ENCODE measurements around the gene TMEM17. TPM values are rescaled to one million over a fixed set of nuclear protein-coding genes. Genes with fewer than 3 reads are reported as not detected.
A peak's percentile ranks its signal among the peaks of the same experiment; 100 is the strongest.
"Not testable (repeated sequence)": the region's sequence is repeated elsewhere in the genome, so short reads cannot be mapped to it uniquely, and the experiment has no call there.

The TMEM17 gene
- total RNA-seq (2014; rRNA removed; shearing (Covaris generic)), result 1.1 and 1.4 TPM in 2 replicates

- DNase-seq (ENCODE audit: low read depth), result peak; percentile 88
Measured at GRCh38 chr2:62505750-62506420, at the start of gene TMEM17. TSS of gene TMEM17 (minus strand) at chr2:62506195. CDS start at chr2:62506129, 66 bp downstream.

DNA sequence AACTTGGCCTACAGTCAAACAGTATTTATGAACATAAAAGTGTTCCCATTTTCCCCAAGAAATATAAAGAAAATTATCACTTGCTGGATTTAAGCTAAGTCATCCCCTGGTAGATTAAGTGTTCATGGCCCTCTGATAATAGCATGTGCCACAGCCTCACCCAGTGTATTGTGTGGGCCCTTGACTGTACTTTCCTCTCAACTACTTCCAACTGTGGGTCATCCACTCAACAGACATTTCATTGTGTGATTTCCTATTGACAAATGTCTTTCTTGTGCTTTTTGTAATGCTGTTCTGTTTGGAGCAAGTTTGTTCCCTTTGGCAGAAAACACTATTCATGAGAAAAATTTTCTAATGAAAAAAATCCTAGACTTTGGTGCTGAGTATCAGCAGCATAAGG lies 48.4 kb upstream of the TMEM17 start:
- no peak for DNase-seq (ENCODE audit: low read depth)

GRCh38 chr2:62550461-62550860 lies 44.5 kb upstream of the TMEM17 start:
- DNase-seq (ENCODE audit: low read depth), result no peak

DNA sequence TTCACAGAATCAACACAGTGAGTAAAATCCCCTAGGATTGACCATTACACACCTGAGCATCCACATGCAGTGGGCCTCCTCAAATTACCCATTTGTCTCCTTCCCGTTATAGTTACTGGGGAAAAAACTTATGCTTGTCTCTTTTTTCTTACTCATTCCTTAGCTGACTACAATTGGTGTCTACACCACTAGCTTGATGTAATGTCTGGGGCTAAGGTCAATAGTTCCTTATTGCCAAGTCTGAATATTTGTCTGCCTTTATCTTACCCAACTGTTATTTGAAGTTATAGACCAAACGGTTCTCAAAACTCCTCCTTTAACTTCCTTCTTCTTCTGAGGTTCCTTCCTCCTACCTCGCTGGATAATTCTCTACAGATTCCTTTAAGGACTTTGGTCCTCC lies 41.9 kb upstream of the TMEM17 start:
- DNase-seq (ENCODE audit: low read depth), result no peak

DNA sequence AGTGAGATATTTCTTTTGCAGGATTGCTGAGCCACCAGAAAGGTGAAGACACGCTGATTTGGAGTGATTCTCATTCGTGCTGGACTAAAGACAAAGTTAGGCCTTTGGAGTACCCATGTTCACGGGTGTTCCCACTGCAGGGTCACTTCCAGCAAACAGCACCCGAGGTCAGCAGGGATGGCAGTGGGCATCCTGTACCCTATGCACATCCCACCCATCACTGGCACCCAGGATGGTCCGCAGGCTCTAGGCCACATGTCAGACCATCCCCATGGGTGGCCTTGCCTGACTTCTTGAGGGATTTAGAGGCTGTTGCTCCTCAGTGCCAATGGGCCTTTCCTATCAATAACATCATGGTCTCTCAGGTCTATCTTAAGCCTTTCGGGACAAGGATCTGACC lies 39.3 kb upstream of the TMEM17 start:
- no peak for DNase-seq (ENCODE audit: low read depth)

- DNase-seq (ENCODE audit: low read depth), result no peak
Measured at GRCh38 chr2:62540408-62541168, 34.6 kb upstream of the TMEM17 start.

GRCh38 chr2:62539606-62540407 lies 33.8 kb upstream of the TMEM17 start:
- no peak for DNase-seq (ENCODE audit: low read depth)

GRCh38 chr2:62538756-62539155 lies 32.8 kb upstream of the TMEM17 start:
- no peak for DNase-seq (ENCODE audit: low read depth)

DNA sequence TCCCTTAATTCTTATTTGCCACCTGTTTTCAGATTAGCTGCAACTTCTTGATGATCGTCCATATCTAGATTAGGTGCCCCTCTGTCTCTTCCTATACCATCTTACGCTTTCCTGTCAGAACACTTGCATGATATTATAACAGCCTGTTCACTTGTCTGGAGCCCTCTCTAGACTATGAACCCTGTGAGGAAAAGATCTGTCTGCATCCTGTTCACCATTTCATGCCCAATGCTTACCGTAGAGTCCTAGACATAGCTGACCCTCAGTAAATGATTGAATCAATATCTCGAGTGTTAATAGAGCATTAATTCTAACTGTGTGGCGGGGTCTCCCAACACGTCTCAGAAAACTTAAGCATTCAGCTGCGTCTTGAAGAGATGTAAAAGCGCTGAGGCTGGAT lies 31.8 kb upstream of the TMEM17 start:
- DNase-seq (ENCODE audit: low read depth), result no peak

DNA sequence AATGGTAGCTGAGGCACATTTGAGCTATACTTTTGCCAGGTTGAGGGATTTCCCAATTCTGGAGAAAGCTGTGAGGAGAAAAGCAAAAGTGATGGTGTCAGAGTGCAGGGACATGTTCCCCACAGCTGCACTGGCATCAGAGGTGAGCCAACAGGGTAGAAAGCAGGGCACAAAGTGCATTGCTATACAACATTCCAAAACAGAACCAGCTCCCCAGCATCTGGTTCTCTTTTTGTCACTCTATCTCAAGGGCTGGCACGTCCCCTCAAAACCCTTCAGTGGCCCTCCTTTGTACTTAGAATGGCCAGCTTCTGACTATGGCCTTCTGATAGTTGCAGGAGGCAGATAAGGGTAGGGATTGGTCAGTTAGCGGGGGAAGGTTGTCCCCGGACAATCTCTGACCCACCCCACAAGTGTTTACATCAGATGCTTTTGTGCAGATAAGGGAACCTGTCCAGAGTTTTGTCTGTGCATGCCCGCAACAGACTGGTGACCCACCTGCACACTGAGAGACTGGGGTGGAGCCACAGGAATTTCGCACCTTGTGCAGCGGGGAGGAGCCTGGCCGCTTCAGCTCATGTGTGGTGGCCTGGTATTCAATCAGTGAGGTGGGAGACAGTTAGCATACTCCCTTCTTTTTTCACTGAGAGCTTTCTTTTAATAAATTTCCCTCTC lies 31.0 kb upstream of the TMEM17 start:
- DNase-seq (ENCODE audit: low read depth), result no peak

DNA sequence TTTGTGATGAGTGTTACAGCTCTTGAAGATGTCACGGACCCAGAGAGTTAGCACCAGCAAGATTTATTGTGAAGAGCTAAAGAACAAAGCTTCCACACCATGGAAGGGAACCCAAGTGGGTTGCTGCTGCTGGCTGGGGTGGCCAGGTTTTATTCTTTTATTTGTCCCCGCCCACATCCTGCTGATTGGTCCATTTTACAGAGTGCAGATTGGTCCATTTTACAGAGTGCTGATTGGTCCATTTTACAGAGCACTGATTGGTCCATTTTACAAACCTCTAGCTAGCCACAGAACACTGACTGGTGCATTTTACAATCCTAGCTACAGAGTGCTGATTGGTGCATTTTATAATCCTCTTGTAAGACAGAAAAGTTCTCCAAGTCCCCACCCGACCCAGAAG lies 29.5 kb upstream of the TMEM17 start:
- DNase-seq (ENCODE audit: low read depth), result not testable (repeated sequence)

DNA sequence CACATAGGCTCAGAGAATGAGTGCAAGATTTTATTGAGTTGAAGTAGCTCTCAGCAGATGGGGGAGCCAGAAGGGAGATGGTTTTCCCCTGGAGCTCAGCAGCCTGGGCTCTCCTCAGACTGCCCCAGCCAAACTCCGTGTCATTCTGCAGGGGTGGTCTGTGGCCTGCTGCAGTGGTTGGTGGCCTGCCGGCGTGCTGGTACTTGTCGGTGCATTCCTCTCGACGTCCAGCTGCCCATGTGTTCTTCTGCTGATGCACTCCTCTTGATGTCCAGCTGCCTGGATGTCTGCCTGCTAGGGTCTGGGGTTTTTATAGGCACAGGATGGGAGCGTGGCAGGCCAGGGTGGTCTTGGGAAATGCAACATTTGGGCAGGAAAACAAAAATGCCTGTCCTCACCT lies 25.6 kb upstream of the TMEM17 start:
- no peak for DNase-seq (ENCODE audit: low read depth)

- no peak for DNase-seq (ENCODE audit: low read depth)
Measured at GRCh38 chr2:62529758-62530157, 23.8 kb upstream of the TMEM17 start.

- no peak for DNase-seq (ENCODE audit: low read depth)
Measured at GRCh38 chr2:62527478-62528210, 21.6 kb upstream of the TMEM17 start.

GRCh38 chr2:62526531-62527381 lies 20.8 kb upstream of the TMEM17 start:
- no peak for DNase-seq (ENCODE audit: low read depth)

GRCh38 chr2:62525549-62526269 lies 19.7 kb upstream of the TMEM17 start:
- no peak for DNase-seq (ENCODE audit: low read depth)

- no peak for DNase-seq (ENCODE audit: low read depth)
Measured at GRCh38 chr2:62524293-62524941, 18.4 kb upstream of the TMEM17 start.

GRCh38 chr2:62521061-62521460 lies 15.1 kb upstream of the TMEM17 start:
- DNase-seq (ENCODE audit: low read depth), result not testable (repeated sequence)

DNA sequence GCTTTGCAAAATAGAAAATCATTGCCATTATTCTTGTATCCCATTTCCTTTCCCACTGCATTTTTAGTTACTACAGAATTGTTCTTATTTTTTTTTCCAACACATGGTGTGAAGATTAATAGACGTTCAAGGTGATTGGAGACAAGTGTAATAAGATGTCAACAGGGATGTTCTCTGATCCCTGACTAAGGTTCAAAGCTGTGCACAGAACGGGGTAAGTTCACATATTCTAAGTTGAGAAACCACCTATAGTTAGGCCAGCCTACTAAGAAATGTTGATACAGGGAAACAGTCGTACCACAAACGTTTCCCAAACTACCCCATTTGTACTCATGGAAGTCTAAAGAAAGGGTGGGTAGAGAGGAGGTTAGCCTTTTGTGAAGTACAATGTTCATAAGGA lies 6.4 kb upstream of the TMEM17 start:
- DNase-seq (ENCODE audit: low read depth), result no peak
